Activated T-helper 1 cell treated with anti-CD3 and anti-CD28 coated beads, Interleukin-12 subunit alpha, Interleukin-12 subunit beta, Interleukin-2, Interleukin-4 antibody, amounts not matched to agents 30 ng/mL and 10 ng/mL and 1 ng/mL, durations not matched to agents 14 hours and 24 hours and 36 hours (primary cell): ENCODE data around the gene FBXL2. TPM values are rescaled to one million over a fixed set of nuclear protein-coding genes. Genes with fewer than 3 reads are reported as not detected.
"Not testable (repeated sequence)": the region's sequence is repeated elsewhere in the genome, so short reads cannot be mapped to it uniquely, and the experiment has no call there.

Experiments used
- DNase-seq: peaks from one replicate; pipeline ENCODE4 v3.0.0; 2021; ENCODE audit warnings: low spot score
- H3K27ac Mint-ChIP-seq: one replicate; pipeline ENCODE4 v1.8.0; 2021; ENCODE audit warnings: mild to moderate bottlenecking, mixed read lengths
- H3K27me3 Mint-ChIP-seq: one replicate; pipeline ENCODE4 v1.8.0; 2022; ENCODE audit warnings: mild to moderate bottlenecking, moderate library complexity, mixed read lengths; ENCODE audit not compliant: insufficient read depth
- H3K36me3 Mint-ChIP-seq: one replicate; pipeline ENCODE4 v1.8.0; 2021; ENCODE audit warnings: low read depth, mixed read lengths
- H3K4me1 Mint-ChIP-seq: one replicate; pipeline ENCODE4 v1.8.0; 2021; ENCODE audit warnings: low read depth, mixed read lengths
- H3K4me3 Mint-ChIP-seq: one replicate; pipeline ENCODE4 v1.8.0; 2021; ENCODE audit warnings: mild to moderate bottlenecking, moderate library complexity, mixed read lengths
- H3K9me3 Mint-ChIP-seq: one replicate; pipeline ENCODE4 v1.8.0; 2021; ENCODE audit warnings: mixed read lengths
- intact Hi-C: fragments of 100-400 bp; cut with micrococcal nuclease; formaldehyde crosslinking; loops from one replicate; pipeline ENCODE4 v1.15.1; 2024
- total RNA-seq: library from RNA; stranded (reverse); gene quantifications from 2 replicates; pipeline ENCODE4 v1.2.3, GENCODE V29; 2022

FBXL2 gene
- total RNA-seq, 1 donor from 2014 or later = not detected

DNA sequence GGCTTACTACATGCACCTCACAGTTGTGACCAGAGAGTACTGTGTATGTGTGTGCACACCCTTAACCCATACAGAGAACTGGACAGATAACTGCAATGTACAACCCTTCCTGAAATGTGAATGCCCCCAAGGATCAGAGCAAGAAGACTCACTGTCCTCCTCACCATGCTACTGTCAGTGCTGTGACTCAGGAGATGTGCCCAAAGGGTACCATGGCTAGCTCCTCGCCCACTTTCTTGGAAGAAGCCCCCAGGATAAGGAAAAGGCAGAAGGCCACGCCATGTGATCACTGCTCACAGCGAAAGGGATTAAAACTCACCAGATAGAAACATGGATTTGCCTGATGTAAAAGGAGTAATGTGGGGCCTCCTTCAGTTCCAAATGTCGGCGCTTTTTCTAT lies 121.2 kb downstream of the FBXL2 start:
- DNase-seq = no peak
- Mint-ChIP-seq H3K9me3 (no peaks in the 10 kb centered on the region), H3K4me1 (no peaks in the 10 kb centered on the region), H3K36me3 (peaks cover 48% of the 10 kb centered on the region), H3K27me3 (no peaks in the 10 kb centered on the region), H3K27ac (no peak overlapping the region), H3K4me3 (no peak overlapping the region)
- intact Hi-C loops = no loop called here

DNA sequence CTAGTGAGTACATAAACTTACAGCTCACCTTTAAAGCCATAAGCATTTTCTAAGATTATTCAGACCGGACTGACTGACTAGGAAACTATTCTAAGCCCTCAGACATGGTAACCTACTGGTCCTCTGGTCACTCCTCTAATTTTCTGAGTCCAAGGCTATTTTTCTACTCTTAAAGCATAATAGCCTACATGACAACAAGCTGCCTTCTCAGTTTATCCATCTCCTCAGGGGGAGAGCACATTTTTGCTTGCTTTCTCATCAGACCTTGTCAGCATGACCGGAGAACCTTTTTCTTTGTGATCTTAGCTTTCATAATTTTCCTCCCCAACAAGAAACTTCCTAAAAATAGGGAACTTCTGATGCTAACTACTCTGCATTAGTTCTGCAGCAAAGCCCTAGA lies 124.5 kb downstream of the FBXL2 start:
- intact Hi-C loops = no loop called here
- H3K36me3 Mint-ChIP-seq = peaks cover 43% of the 10 kb centered on the region
- no peaks in the 10 kb centered on the region for H3K4me1 Mint-ChIP-seq
- no peak overlapping the region for H3K27ac Mint-ChIP-seq
- no peak for DNase-seq
- no peaks in the 10 kb centered on the region for H3K9me3 Mint-ChIP-seq
- H3K27me3 Mint-ChIP-seq = no peaks in the 10 kb centered on the region
- H3K4me3 Mint-ChIP-seq = no peak overlapping the region

DNA sequence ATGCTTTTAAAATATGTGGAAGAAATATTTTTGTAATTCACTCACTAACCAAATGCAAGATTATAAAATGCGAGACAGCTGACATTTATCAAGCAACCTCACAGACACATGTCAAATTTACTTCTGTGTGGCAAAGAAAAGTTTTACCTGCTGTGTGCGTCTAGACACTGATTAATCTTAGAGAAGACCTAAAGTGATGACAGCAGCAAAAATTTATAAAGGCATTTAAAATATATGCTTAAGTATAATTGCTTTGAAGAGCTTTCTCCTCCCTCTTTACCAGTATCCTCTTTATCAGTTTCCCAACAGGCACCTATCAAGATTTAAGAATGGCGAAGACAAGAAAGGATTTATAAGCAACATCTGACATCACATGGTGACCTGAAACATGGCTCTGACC lies 125.7 kb downstream of the FBXL2 start:
- intact Hi-C loops = no loop called here
- Mint-ChIP-seq H3K27me3 (no peaks in the 10 kb centered on the region), H3K9me3 (no peaks in the 10 kb centered on the region), H3K27ac (no peak overlapping the region), H3K4me3 (no peak overlapping the region), H3K4me1 (no peaks in the 10 kb centered on the region), H3K36me3 (peaks cover 44% of the 10 kb centered on the region)
- DNase-seq = no peak

DNA sequence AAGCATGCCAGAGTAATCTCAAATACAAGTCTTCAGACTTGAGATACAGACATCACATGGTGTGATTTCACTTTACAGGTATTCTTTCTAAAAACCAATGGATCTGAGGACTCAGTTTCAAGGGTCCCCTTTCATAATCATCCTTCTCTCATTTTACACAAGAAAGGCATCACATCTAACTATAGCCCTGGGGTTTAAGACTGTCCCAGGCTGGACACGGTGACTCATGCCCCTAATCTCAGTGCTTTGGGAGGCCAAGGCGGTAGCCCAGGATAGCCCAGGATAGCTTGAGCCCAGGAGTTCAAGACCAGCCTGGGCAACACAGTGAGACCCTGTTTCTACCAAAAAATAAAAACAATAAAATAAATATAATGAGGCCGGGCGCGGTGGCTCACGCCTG lies 126.5 kb downstream of the FBXL2 start:
- no peak overlapping the region for H3K4me3 Mint-ChIP-seq

DNA sequence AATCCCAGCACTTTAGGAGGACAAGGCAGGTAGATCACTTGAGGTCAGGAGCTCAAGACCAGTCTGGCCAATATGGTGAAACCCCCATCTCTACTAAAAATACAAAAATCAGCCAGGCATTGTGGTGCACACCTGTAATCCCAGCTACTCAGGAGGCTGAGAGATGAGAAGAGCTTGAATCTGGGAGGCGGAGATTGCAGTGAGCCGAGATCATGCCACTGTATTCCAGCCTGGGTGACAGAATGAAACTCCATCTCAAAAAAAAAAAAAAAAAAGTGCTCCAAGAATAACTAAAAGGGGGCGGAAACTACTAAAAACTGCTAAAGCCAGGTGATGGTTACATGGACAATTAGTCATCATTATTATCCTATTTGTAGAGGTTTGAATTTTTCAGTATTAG lies 133.6 kb downstream of the FBXL2 start:
- H3K36me3 Mint-ChIP-seq = peaks cover 48% of the 10 kb centered on the region
- intact Hi-C loops = not testable (repeated sequence)

More for the DNA sequence above, 126.5 kb downstream of the FBXL2 start:
- Mint-ChIP-seq H3K27me3 (no peaks in the 10 kb centered on the region), H3K36me3 (peaks cover 48% of the 10 kb centered on the region), H3K4me1 (no peaks in the 10 kb centered on the region), H3K27ac (no peak overlapping the region), H3K9me3 (no peaks in the 10 kb centered on the region)
- intact Hi-C loops = no loop called here
- DNase-seq = no peak

DNA sequence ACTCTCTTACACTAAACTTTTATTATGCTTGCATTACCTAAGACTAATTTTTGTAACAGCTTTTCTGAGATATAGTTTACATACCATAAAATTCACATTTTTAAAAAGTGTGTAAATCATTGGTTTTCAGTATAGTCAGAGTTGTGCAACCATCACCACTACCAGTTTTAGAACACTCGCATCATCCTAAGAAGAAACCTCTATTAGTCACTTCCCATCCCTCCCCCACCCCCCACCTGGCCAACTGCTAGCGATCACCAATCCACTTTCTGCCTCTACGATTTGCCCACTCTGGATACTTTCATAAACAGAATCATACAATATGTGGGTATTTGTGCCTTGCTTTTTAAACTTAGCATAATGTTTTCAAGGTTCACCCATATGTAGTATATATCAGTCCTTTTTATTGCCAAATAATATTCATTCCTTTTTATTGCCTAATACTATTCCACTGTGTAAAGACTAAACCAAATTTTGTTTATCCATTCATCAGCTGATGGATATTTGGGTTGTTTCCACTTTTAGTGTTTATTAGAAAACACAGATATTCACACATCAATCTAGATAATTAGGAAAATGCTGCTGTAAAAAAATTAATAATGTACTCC lies 139.9 kb downstream of the FBXL2 start:
- Mint-ChIP-seq H3K36me3 (peaks cover 49% of the 10 kb centered on the region), H3K27ac (no peak overlapping the region)
- intact Hi-C loops = loop anchor here (2.0 kb wide), 1 partner anchor 22 kb away; no protein-coding TSS in a partner anchor

More for the DNA sequence above, 133.6 kb downstream of the FBXL2 start:
- H3K9me3 Mint-ChIP-seq, H3K4me1 Mint-ChIP-seq, H3K27ac Mint-ChIP-seq, H3K4me3 Mint-ChIP-seq, DNase-seq, H3K27me3 Mint-ChIP-seq: not testable (repeated sequence)

DNA sequence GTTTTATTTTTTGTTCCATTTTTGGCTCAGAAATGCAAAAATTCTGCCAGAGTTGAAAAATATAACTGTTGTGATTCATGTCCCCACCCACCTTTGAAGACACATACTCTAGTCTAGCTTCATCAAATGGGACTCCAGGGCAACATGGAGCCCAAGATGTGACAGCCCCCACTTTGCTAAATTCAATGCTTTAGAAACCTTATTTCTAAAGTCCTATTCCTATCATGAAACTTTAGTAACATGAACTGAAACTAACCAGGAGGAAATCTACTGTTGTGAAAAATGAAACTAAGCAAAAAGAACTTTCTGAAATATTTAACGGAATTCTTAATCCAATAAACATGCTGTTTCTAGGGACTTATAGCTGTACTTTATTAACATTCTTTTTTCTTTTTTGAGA lies 142.7 kb downstream of the FBXL2 start:
- intact Hi-C loops = no loop called here

More for the DNA sequence above, 139.9 kb downstream of the FBXL2 start:
- no peaks in the 10 kb centered on the region for H3K27me3 Mint-ChIP-seq
- peaks cover 19% of the 10 kb centered on the region for H3K4me1 Mint-ChIP-seq
- DNase-seq = no peak
- H3K4me3 Mint-ChIP-seq = no peak overlapping the region
- H3K9me3 Mint-ChIP-seq = no peaks in the 10 kb centered on the region

DNA sequence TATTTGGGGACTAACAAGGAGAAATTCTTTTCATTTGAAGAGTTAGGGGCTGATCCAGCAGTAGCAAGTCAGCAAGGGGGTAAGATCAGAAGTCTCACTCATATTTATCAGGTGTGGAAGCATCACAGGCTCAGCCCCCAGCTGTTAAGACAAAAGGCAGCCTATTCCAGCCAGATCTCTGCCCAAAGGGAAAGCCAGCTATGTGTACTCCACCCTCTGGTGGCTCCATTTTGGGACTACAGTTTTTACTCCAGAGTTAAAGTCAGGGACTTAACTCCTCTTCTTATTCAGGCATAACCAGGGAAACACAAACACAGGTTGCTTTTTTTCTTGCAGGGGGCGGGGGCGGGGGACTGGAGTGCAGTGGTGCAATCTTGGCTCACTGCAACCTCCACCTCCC lies 143.7 kb downstream of the FBXL2 start:
- peaks cover 19% of the 10 kb centered on the region for H3K4me1 Mint-ChIP-seq
- DNase-seq = no peak
- intact Hi-C loops = no loop called here
- H3K36me3 Mint-ChIP-seq = peaks cover 47% of the 10 kb centered on the region
- no peak overlapping the region for H3K27ac Mint-ChIP-seq
- no peaks in the 10 kb centered on the region for H3K27me3 Mint-ChIP-seq
- no peaks in the 10 kb centered on the region for H3K9me3 Mint-ChIP-seq
- no peak overlapping the region for H3K4me3 Mint-ChIP-seq

More for the DNA sequence above, 142.7 kb downstream of the FBXL2 start:
- Mint-ChIP-seq H3K9me3 (no peaks in the 10 kb centered on the region), H3K36me3 (peaks cover 51% of the 10 kb centered on the region), H3K27me3 (no peaks in the 10 kb centered on the region), H3K4me1 (peaks cover 19% of the 10 kb centered on the region), H3K27ac (no peak overlapping the region), H3K4me3 (no peak overlapping the region)
- DNase-seq = no peak

DNA sequence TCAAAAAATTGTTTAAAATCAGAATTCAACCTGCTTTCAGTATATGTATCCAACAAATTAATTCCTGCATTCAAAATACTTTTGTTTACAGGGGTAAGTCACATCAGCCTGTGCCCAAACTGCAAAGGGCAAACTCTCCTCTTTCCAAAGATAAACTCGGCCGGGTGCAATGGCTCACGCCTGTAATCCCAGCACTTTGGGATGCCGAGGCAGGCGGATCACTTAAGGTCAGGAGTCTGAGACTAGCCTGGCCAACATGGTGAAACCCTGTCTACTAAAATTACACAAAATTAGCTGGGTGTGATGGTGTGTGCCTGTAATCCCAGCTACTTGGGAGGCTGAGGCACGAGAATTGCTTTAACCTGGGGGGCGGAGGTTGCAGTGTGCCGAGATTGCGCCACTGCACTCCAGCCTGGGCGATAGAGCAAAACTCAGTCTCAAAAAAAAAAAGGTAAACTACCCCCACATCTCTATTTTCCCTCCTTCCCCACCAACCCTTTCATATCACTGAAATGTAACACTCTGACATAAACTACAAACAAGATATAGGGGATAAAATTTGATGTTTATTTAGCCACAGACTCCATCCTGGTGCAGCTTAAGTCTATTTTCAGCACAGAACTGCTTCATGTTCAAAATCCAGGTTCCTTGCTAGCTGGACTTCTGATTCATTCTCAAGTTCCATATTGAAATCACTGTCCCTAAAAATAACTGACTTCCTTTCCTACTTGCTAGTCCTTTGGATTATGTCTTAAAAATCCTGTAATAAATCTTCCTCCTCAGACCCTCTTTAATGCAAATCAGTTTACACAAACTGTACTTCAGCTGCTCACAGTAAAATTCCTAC lies 147.6 kb downstream of the FBXL2 start:
- H3K27me3 Mint-ChIP-seq = no peaks in the 10 kb centered on the region
- H3K27ac Mint-ChIP-seq = no peak overlapping the region
- peaks cover 30% of the 10 kb centered on the region for H3K4me1 Mint-ChIP-seq
- H3K9me3 Mint-ChIP-seq = no peaks in the 10 kb centered on the region
- intact Hi-C loops = no loop called here
- H3K36me3 Mint-ChIP-seq = peaks cover 30% of the 10 kb centered on the region
- no peak for DNase-seq
- H3K4me3 Mint-ChIP-seq = no peak overlapping the region

DNA sequence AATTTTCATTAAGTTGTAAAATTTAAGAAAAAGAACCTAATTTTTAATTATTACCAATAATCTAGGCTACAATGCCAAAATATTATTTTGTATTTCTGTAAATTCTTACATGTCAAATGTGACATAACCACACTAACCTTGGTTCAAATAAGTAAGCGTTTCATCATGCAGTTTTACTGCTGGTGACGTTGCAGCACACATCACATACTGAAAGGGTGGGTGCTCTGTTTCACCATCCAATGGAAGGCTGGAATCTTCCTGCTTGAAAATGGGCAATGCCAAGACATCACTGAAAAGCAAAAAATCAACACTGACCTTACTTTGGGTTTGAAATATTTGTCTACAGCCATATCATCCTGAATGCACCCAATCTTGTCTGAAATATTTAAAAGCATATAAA lies 148.2 kb downstream of the FBXL2 start:
- Mint-ChIP-seq H3K4me1 (peaks cover 33% of the 10 kb centered on the region), H3K27me3 (no peaks in the 10 kb centered on the region), H3K4me3 (no peak overlapping the region), H3K9me3 (no peaks in the 10 kb centered on the region), H3K27ac (no peak overlapping the region), H3K36me3 (peaks cover 27% of the 10 kb centered on the region)
- intact Hi-C loops = no loop called here
- DNase-seq = no peak

DNA sequence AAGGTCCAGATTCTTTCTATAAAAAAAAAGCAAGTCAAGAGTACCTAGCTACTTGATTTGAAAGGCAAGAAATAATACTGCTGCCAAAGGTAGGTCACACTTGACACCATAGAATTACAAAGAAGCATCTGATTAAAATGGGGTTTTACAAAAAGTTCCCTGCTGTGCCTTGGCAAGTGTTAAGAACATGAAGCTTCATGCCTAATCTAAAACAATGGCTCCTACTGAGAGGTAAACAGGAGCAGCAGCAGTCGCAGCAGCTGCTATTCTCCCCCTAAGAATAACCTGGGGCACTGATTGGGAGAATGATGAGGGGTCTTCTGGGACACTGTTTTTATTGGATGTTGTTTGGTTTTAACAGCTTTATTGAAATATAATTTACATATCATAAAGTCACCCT lies 148.8 kb downstream of the FBXL2 start:
- Mint-ChIP-seq H3K4me1 (peaks cover 39% of the 10 kb centered on the region), H3K36me3 (peaks cover 21% of the 10 kb centered on the region), H3K4me3 (no peak overlapping the region), H3K27me3 (no peaks in the 10 kb centered on the region), H3K27ac (no peak overlapping the region), H3K9me3 (no peaks in the 10 kb centered on the region)
- no peak for DNase-seq
- intact Hi-C loops = no loop called here

DNA sequence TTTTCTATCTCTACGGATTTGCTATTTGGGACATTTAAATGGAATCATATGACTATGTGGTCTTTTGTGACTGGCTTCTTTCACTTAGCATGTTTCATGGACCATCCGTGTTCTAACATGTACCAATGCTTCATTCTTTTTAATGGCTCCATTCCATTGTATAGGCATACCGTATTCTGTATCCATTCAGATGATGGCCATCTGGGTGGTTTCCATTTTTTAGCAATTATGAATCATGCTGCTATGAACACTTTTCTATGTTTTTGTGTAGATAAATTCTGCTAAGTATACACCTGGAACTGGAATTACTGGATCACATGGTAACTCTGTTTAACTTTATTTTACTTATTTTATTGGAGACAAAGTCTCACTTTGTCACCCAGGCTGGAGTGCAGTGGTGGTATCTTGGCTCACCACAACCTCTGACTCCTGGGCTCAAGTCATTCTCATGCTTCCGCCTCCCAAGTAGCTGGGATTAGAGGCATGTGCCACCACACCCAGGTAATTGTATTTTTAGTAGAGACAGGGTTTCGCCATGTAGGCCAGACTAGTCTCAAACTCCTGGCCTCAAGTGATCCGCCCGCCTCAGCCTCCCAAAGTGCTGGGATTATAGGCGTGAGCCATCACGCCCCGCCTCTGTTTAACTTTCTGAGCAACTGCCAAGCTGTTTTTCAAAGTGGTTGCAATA lies 149.5 kb downstream of the FBXL2 start:
- Mint-ChIP-seq H3K27ac (no peak overlapping the region), H3K4me3 (no peak overlapping the region), H3K9me3 (no peaks in the 10 kb centered on the region), H3K4me1 (peaks cover 44% of the 10 kb centered on the region), H3K36me3 (peaks cover 16% of the 10 kb centered on the region), H3K27me3 (no peaks in the 10 kb centered on the region)
- DNase-seq = no peak
- intact Hi-C loops = no loop called here

DNA sequence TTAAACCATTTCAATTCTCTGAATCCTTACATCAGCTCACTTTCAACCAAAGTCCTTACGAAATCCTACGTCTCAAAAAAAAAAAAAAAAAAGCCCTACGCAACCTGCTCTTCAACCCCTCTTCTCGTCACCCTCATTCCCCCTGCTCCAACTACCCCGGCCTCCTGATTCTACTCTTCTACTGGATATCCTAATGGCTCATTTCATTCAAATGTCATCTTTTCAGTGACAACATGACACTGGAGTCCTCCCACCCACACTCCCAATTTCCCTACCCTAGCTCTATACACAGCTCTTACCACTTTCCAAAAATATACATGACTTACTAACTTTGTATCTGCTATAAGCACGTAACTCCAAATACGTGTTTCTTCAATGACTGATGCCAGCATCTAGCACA lies 151.5 kb downstream of the FBXL2 start:
- Mint-ChIP-seq H3K27ac (no peak overlapping the region), H3K36me3 (peaks cover 8% of the 10 kb centered on the region), H3K4me3 (no peak overlapping the region), H3K4me1 (peaks cover 54% of the 10 kb centered on the region), H3K27me3 (no peaks in the 10 kb centered on the region), H3K9me3 (no peaks in the 10 kb centered on the region)
- DNase-seq = no peak
- intact Hi-C loops = no loop called here
